ENCODE measurements around the gene RUFY4. TPM values are rescaled to one million over a fixed set of nuclear protein-coding genes. Genes with fewer than 3 reads are reported as not detected.

The RUFY4 gene
- total and polyA plus RNA-seq, 2 donors (not counting 1 experiment from before 2014, with no cell fraction given): not detected

- Histone ChIP-seq H4K20me1 (ENCODE audit: control insufficient read depth, extremely low read depth, insufficient read depth, low read length) (no peaks in the 10 kb centered on the region), H3K4me1 (ENCODE audit: control insufficient read depth, extremely low read depth, insufficient read depth, low read length) (no peaks in the 10 kb centered on the region), H3K27ac (ENCODE audit: insufficient read depth, low read length) (no peak overlapping the region), H3K79me2 (ENCODE audit: control insufficient read depth, insufficient read depth, low read length) (no peaks in the 10 kb centered on the region), H3K4me2 (ENCODE audit: extremely low read depth, insufficient read depth, low read length) (no peak overlapping the region), H2AFZ (ENCODE audit: low read length) (no peak overlapping the region), H3K36me3 (ENCODE audit: control insufficient read depth, insufficient read depth, low read length) (no peaks in the 10 kb centered on the region), H3K4me3 (replicated peaks in 1 of 4; ENCODE audit: control extremely low read depth in 1 of 4, insufficient read depth in 1 of 4, low read depth in 3 of 4, low read length in 4 of 4) (no peak overlapping the region), H3K9ac (ENCODE audit: insufficient read depth, low read length) (no peak overlapping the region), H3K27me3 (ENCODE audit: control insufficient read depth, insufficient read depth, low read length) (peaks cover 19% of the 10 kb centered on the region), H3K9me3 (ENCODE audit: control insufficient read depth, insufficient read depth, low read depth, low read length) (no peaks in the 10 kb centered on the region)
- no peak for DNase-seq (ENCODE audit: low read depth in 2 of 2)
- TF ChIP-seq CTCF (conservative IDR thresholded peaks at IDR 0.05 in 1 of 2, IDR thresholded peaks at IDR 0.05 in 1 of 2; ENCODE audit: low read depth in 1 of 2, low read length in 2 of 2): no peak
- no peak for TF ChIP-seq EZH2 (IDR thresholded peaks at IDR 0.05; ENCODE audit: low read length, missing control alignments)
Measured at GRCh38 chr2:218127929-218128455, 58.9 kb downstream of the RUFY4 start.

- Histone ChIP-seq H3K27ac (ENCODE audit: insufficient read depth, low read length) (no peak overlapping the region), H3K4me2 (ENCODE audit: extremely low read depth, insufficient read depth, low read length) (no peak overlapping the region), H3K79me2 (ENCODE audit: control insufficient read depth, insufficient read depth, low read length) (no peaks in the 10 kb centered on the region), H4K20me1 (ENCODE audit: control insufficient read depth, extremely low read depth, insufficient read depth, low read length) (no peaks in the 10 kb centered on the region), H2AFZ (ENCODE audit: low read length) (no peak overlapping the region), H3K4me1 (ENCODE audit: control insufficient read depth, extremely low read depth, insufficient read depth, low read length) (no peaks in the 10 kb centered on the region), H3K9me3 (ENCODE audit: control insufficient read depth, insufficient read depth, low read depth, low read length) (no peaks in the 10 kb centered on the region), H3K4me3 (replicated peaks in 1 of 4; ENCODE audit: control extremely low read depth in 1 of 4, insufficient read depth in 1 of 4, low read depth in 3 of 4, low read length in 4 of 4) (no peak overlapping the region), H3K36me3 (ENCODE audit: control insufficient read depth, insufficient read depth, low read length) (no peaks in the 10 kb centered on the region), H3K27me3 (ENCODE audit: control insufficient read depth, insufficient read depth, low read length) (peaks cover 23% of the 10 kb centered on the region), H3K9ac (ENCODE audit: insufficient read depth, low read length) (no peak overlapping the region)
- DNase-seq (ENCODE audit: low read depth in 2 of 2): no peak
- TF ChIP-seq CTCF (conservative IDR thresholded peaks at IDR 0.05 in 1 of 2, IDR thresholded peaks at IDR 0.05 in 1 of 2; ENCODE audit: low read depth in 1 of 2, low read length in 2 of 2) (no peak), EZH2 (IDR thresholded peaks at IDR 0.05; ENCODE audit: low read length, missing control alignments) (no peak)
Measured at GRCh38 chr2:218128781-218129457, 59.9 kb downstream of the RUFY4 start.

GRCh38 chr2:218129458-218130135 lies 60.5 kb downstream of the RUFY4 start:
- Histone ChIP-seq H3K4me2 (ENCODE audit: extremely low read depth, insufficient read depth, low read length) (no peak overlapping the region), H3K4me1 (ENCODE audit: control insufficient read depth, extremely low read depth, insufficient read depth, low read length) (no peaks in the 10 kb centered on the region)
- DNase-seq (ENCODE audit: low read depth in 2 of 2): peak; percentile 3 to 49

More at GRCh38 chr2:218129458-218130135, 60.5 kb downstream of the RUFY4 start:
- Histone ChIP-seq H3K9ac (ENCODE audit: insufficient read depth, low read length) (no peak overlapping the region), H3K9me3 (ENCODE audit: control insufficient read depth, insufficient read depth, low read depth, low read length) (no peaks in the 10 kb centered on the region), H3K27me3 (ENCODE audit: control insufficient read depth, insufficient read depth, low read length) (peaks cover 23% of the 10 kb centered on the region), H3K36me3 (ENCODE audit: control insufficient read depth, insufficient read depth, low read length) (no peaks in the 10 kb centered on the region), H3K79me2 (ENCODE audit: control insufficient read depth, insufficient read depth, low read length) (no peaks in the 10 kb centered on the region), H4K20me1 (ENCODE audit: control insufficient read depth, extremely low read depth, insufficient read depth, low read length) (no peaks in the 10 kb centered on the region), H2AFZ (ENCODE audit: low read length) (no peak overlapping the region), H3K4me3 (replicated peaks in 1 of 4; ENCODE audit: control extremely low read depth in 1 of 4, insufficient read depth in 1 of 4, low read depth in 3 of 4, low read length in 4 of 4) (no peak overlapping the region), H3K27ac (ENCODE audit: insufficient read depth, low read length) (no peak overlapping the region)
- TF ChIP-seq EZH2 (IDR thresholded peaks at IDR 0.05; ENCODE audit: low read length, missing control alignments) (no peak), CTCF (conservative IDR thresholded peaks at IDR 0.05 in 1 of 2, IDR thresholded peaks at IDR 0.05 in 1 of 2; ENCODE audit: low read depth in 1 of 2, low read length in 2 of 2) (no peak)
